HG02759 (cell line): ENCODE measurements around the gene DCAF8.
A peak's percentile ranks its signal among the peaks of the same experiment; 100 is the strongest.

ENCODE experiments used
- ATAC-seq: cut with Tn5 transposase; IDR thresholded peaks from one replicate; pipeline ENCODE4 v1.9.1; 2021; ENCODE audit warnings: mild to moderate bottlenecking, moderate library complexity; ENCODE audit not compliant: unreplicated experiment

Gene DCAF8

GRCh38 chr1:160264795-160265307 is 2.5 kb upstream of the DCAF8 start:
- no peak for ATAC-seq

- ATAC-seq: peak; percentile 26
Observed at GRCh38 chr1:160261556-160261892, 825 bp downstream of the DCAF8 start.

- ATAC-seq: no peak
Observed at GRCh38 chr1:160260406-160261382, 1.7 kb downstream of the DCAF8 start.

DNA sequence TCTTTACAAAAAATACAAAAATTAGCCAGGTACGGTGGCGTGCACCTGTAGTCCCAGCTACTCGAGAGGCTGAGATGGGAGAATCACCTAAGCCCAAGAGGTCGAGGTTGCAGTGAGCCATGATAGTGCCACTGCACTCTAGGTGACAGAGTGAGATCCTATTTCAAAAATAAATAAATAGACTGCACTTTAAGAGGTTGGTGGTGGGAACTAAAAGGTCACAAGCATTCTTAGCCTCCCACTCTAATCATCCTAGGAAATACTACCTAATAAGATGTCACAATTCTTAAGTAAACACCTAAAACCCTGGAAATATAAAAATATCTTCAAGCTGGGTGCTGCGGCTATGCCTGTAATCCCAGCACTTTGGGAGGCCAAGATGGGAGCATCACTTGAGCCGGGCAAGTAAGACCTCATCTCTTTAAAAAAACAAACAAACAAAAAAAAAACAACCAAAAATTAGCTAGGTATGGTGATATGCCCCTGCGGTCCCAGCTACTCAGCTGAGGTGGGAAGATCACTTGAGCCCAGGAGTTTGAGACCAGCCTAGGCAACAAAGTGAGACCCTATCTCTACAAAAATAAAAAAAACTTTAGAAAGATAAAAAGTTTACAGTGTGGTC is 4.1 kb downstream of the DCAF8 start:
- ATAC-seq: no peak

- ATAC-seq: no peak
Observed at GRCh38 chr1:160257411-160258015, 4.8 kb downstream of the DCAF8 start.

GRCh38 chr1:160256396-160257046 is 5.8 kb downstream of the DCAF8 start:
- ATAC-seq: no peak

- no peak for ATAC-seq
Observed at GRCh38 chr1:160255781-160256300, 6.5 kb downstream of the DCAF8 start.

- ATAC-seq: peak; percentile 78
Observed at GRCh38 chr1:160251687-160252526, 10.4 kb downstream of the DCAF8 start.

GRCh38 chr1:160251011-160251410 is 11.3 kb downstream of the DCAF8 start:
- ATAC-seq: no peak

DNA sequence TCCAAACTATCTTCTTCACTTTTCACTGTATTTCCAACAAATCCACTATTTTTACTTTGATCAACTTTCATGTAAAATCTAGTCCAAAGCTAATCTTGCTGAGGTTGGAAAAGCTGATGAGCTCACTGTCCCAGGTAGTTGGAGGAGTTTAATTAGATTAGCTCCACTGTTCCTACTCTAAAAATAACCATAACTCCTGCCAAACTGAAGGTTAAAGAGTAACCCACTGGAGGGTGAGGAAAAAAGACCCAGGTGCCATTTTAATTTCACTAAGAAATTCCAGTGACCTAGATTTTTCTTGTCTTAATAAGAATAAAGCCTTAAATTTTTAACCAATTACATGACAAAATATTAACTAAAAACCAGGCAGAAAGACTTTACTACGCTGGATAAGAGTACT is 15.3 kb downstream of the DCAF8 start:
- no peak for ATAC-seq

DNA sequence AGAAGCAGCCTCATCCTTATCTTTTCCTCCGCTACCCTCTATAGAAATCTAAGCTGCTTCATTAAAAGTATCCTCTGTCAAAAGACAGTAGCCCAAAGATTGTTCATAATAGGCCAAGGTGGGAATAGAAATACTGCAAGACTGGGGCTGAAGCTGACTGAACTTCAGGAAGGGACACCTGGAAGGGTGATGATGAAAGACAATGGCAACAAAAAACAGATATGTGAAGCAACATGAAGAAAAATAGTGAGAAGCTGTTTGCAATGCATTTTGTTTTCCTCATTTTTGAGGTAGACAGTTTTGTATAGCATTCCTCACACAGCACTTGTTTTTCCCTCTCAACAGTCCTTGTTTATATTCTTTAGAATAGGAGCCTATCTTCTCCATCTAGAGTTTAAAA is 16.9 kb downstream of the DCAF8 start:
- no peak for ATAC-seq

DNA sequence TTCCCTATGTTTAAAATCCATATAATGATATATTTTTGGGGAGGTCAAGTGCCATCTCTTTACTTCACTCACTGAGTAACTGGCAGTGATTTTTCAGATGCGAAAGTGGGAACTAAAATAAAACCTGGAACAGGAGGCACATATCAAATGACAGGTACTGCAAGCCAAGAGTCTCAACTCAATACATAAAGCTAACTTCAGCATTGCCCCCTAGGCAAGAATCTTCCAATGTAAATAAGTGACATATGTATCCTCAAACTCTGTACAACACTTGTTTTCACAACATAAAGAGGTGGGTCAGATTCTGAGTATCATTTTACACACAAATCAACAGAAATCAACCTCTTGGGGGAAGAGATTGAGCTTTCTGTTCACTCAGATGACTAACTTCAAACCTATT is 18.1 kb downstream of the DCAF8 start:
- ATAC-seq: no peak

DNA sequence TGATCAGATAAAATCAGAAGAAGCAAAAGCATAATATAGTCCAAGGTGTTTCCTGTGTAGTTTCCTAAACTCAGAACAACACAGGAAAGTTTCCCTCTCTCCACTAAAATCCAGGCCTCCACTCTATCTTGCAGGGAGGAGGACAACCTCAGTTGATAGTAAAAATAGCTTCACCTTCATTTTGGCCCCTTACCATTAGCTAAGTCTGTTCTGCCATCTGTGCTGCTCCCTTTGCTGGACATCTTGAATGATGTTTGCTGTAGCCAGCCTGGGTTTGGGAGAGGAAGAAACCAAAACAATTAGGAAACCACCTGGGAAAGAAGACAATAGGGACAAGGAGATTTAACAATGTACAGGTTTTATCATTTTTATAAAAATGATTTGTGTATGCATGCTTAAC is 18.6 kb downstream of the DCAF8 start:
- ATAC-seq: no peak

GRCh38 chr1:160239582-160240299 is 22.6 kb downstream of the DCAF8 start:
- no peak for ATAC-seq

DNA sequence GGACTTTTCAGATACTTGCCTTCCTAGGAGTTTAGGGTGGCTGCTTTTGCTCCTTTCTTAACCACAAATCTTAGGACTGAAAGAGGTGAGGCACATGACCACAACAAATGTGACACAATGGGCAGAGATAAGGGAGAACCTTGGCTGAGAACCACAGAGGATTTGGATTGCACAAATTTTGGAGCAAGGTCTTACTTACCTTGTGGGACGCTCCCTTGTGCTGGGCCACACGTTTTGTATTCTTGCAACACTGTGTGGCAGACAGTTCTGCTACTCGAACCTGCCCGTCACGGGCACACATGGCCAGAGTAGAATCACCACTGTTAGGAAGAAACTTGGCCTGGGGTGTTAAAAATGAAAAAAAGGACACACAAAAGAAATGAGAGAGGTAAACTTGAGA is 23.9 kb downstream of the DCAF8 start:
- ATAC-seq: no peak

DNA sequence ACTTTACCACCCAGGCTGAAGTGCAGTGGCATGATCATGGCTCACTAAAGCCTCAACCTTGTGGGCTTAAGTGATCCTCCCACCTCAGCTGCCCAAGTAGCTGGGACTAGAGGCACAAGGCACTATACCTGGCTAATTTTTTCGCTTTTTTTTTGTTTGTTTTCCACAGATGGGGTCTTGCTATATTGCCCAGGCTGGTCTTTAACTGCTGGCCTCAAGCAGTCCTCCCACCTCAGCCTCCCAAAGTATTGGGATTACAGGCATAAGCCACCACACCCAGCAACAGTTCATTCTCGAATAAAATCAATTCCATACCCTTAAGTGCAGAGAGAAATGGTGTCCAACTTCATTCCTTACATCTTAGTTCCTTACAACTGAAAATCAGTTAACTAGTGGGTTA is 24.8 kb downstream of the DCAF8 start:
- no peak for ATAC-seq

DNA sequence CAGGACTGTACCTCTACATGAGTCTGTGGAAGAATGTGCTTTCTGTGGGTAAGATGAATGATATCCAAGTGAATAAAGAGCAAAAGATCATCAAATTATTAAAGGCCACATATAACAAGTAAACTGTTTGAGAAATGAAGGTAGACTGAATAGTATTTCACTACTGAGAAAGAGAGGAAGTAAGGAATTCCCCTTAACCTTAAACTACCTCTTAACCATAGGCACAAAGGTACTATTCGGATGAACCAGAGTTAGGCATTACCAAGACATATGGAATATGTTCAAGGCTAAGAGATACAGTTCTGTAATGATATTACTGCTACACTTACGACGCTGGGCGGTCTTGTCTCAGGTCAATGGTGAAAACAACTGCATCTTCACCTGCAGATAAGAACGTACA is 25.5 kb downstream of the DCAF8 start:
- ATAC-seq: peak; percentile 60

DNA sequence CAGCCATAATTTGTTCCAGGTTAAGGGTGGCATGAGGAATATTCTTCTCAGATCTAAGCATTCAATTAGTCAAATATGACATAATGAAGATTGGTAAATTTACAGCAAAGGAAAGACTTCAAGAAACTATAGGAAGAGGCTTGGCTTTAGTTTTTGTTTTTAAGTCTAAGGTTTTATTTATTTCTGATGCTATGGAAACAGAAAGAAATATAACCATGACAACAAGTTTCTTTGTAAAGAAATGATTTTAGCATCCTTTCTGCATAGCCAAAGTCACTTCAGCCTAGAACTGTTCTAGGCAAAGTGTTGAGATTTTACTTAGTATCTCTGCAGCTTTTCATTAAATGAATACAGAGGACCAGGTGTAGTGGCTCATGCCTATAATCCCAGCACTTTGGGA is 29.4 kb downstream of the DCAF8 start:
- no peak for ATAC-seq

GRCh38 chr1:160228431-160228830 is 33.9 kb downstream of the DCAF8 start:
- no peak for ATAC-seq
